ENCODE results near the gene MRPS31.

GRCh38 chr13:40781717-40782116 is 10.7 kb upstream of the MRPS31 start:
- no peak for TF ChIP-seq CTCF (IDR thresholded peaks at IDR 0.05)
- TF ChIP-seq POLR2A (IDR thresholded peaks at IDR 0.05) = no peak

All from prostate gland (tissue), 2 donors.